ENCODE results near the gene OR52D1.

DNA sequence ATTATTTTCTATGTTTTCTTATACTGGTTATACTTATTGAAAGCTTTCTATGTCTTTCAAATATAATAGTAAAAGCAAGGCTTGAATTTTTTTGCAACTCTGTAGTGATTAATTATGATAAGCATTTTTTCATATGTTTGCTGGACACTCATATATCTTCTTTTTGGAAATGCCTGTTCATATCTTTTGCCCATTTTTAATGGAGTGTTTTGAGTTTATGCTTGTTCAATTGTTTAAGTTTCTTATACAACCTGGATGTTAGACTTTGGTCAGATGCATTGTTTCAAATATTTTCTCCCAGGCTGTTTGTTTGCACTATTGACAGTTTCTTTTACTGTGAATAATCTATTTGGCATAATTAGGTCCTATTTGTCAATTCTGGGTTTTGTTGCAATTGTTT lies 48.0 kb downstream of the OR52D1 start:
- TF ChIP-seq MYC (IDR thresholded peaks at IDR 0.05; ENCODE audit: low read depth, low read length) (no peak), POLR2A (IDR thresholded peaks at IDR 0.05; ENCODE audit: extremely low read depth, insufficient read length) (no peak)
